NCI-H748 (cell line): ENCODE measurements around the gene STRBP.
A peak's percentile ranks its signal among the peaks of the same experiment; 100 is the strongest.
"Not testable (repeated sequence)": the region's sequence is repeated elsewhere in the genome, so short reads cannot be mapped to it uniquely, and the experiment has no call there.

Experiments used
- DNase-seq: peaks from one replicate; lab custom pipeline; 2025; ENCODE audit not compliant: unreplicated experiment; lab: John Stamatoyannopoulos, UW

STRBP gene

GRCh38 chr9:123268465-123269259 is at the start of gene STRBP:
Gene STRBP (minus strand): TSS chr9:123268586. CDS start chr9:123184134, 84,452 bp downstream.
- peak; percentile 95 for DNase-seq

GRCh38 chr9:123316053-123316718 is 47.8 kb upstream of the STRBP start:
- no peak for DNase-seq

GRCh38 chr9:123315635-123316034 is 47.2 kb upstream of the STRBP start:
- no peak for DNase-seq

- no peak for DNase-seq
Observed at GRCh38 chr9:123314617-123315016, 46.2 kb upstream of the STRBP start.

GRCh38 chr9:123312306-123312877 is 44.0 kb upstream of the STRBP start:
- DNase-seq: no peak

- no peak for DNase-seq
Observed at GRCh38 chr9:123311250-123311752, 42.9 kb upstream of the STRBP start.

- DNase-seq: no peak
Observed at GRCh38 chr9:123310551-123311249, 42.3 kb upstream of the STRBP start.

GRCh38 chr9:123309611-123310010 is 41.2 kb upstream of the STRBP start:
- DNase-seq: no peak

- DNase-seq: no peak
Observed at GRCh38 chr9:123305879-123306278, 37.5 kb upstream of the STRBP start.

- DNase-seq: no peak
Observed at GRCh38 chr9:123304340-123304691, 35.9 kb upstream of the STRBP start.

GRCh38 chr9:123302348-123303214 is 34.2 kb upstream of the STRBP start:
- no peak for DNase-seq

- DNase-seq: not testable (repeated sequence)
Observed at GRCh38 chr9:123301936-123302335, 33.5 kb upstream of the STRBP start.

- no peak for DNase-seq
Observed at GRCh38 chr9:123300554-123300953, 32.2 kb upstream of the STRBP start.

GRCh38 chr9:123299558-123300126 is 31.3 kb upstream of the STRBP start:
- DNase-seq: no peak

GRCh38 chr9:123296174-123296573 is 27.8 kb upstream of the STRBP start:
- DNase-seq: no peak

GRCh38 chr9:123291736-123292135 is 23.4 kb upstream of the STRBP start:
- DNase-seq: no peak

GRCh38 chr9:123290764-123291163 is 22.4 kb upstream of the STRBP start:
- DNase-seq: no peak

GRCh38 chr9:123287639-123288038 is 19.3 kb upstream of the STRBP start:
- no peak for DNase-seq

- no peak for DNase-seq
Observed at GRCh38 chr9:123286324-123286723, 17.9 kb upstream of the STRBP start.

- DNase-seq: no peak
Observed at GRCh38 chr9:123284656-123285055, 16.3 kb upstream of the STRBP start.
